Activated CD8-positive, alpha-beta memory T cell treated with anti-CD3 and anti-CD28 coated beads, Interleukin-2, amount 10 ng/mL, durations not matched to agents 7 days and 5 days (primary cell): ENCODE results near the gene TDP1. TPM values are rescaled to one million over a fixed set of nuclear protein-coding genes. Genes with fewer than 3 reads are reported as not detected.
"Not testable (repeated sequence)": the region's sequence is repeated elsewhere in the genome, so short reads cannot be mapped to it uniquely, and the experiment has no call there.

Experiments
- ATAC-seq: fragments of 150-1000 bp; cut with Tn5 transposase; one replicate; pipeline ENCODE4 v1.10.0; 2021; ENCODE audit warnings: moderate library complexity
- CTCF ChIA-PET: fragments of 350-600 bp; sonication (Branson Sonifier 250); formaldehyde crosslinking; loops from one replicate; lab custom pipeline; 2021; ENCODE audit warnings: antibody characterized with exemption; lab: Charles Lee
- DNase-seq: peaks from one replicate; pipeline ENCODE4 v3.0.0-alpha.2; 2020
- H3K27ac Mint-ChIP-seq: one replicate; pipeline ENCODE4 v1.8.0; 2021; ENCODE audit warnings: mild to moderate bottlenecking, mixed read lengths
- H3K27me3 Mint-ChIP-seq: one replicate; pipeline ENCODE4 v1.8.0; 2021; ENCODE audit warnings: mixed read lengths
- H3K36me3 Mint-ChIP-seq: one replicate; pipeline ENCODE4 v1.8.0; 2021; ENCODE audit warnings: mild to moderate bottlenecking, mixed read lengths
- H3K4me1 Mint-ChIP-seq: one replicate; pipeline ENCODE4 v1.8.0; 2021; ENCODE audit warnings: mixed read lengths
- H3K4me3 Mint-ChIP-seq: one replicate; pipeline ENCODE4 v1.8.0; 2021; ENCODE audit warnings: mild to moderate bottlenecking, moderate library complexity, mixed read lengths
- H3K9me3 Mint-ChIP-seq: one replicate; pipeline ENCODE4 v1.8.0; 2022; ENCODE audit warnings: low read depth, mixed read lengths
- total RNA-seq, 2 experiments: library from RNA; stranded (reverse); gene quantifications; one replicate each; pipeline ENCODE4 v1.2.3, GENCODE V29; 2021

The TDP1 gene
- total RNA-seq, 2 experiments from 2014 or later: 83.8 to 90.3 TPM

DNA sequence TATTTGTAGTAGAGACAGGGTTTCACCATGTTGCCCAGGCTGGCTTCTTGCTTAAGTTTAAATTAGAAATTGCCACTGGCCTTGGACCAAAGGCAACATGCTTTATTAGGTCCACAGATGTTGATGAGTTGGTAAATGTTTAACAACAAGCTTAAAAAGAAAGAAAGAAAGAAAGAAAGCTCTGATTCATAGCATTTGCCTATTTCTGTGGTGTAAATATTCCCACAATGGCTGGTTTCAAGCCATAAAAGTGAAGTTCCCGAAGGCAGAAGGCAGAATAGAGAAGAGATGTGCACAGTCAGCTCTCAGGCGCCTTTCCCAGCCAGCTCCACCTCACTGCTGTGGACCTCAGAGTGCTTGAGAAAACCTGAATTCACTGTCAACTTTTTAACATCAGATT lies 132.4 kb downstream of the TDP1 start:
- Mint-ChIP-seq H3K36me3 (peaks cover 2% of the 10 kb centered on the region), H3K4me1 (peaks cover 3% of the 10 kb centered on the region), H3K27ac (no peak overlapping the region), H3K9me3 (peaks cover under 1% of the 10 kb centered on the region), H3K4me3 (no peak overlapping the region), H3K27me3 (peaks cover 32% of the 10 kb centered on the region)
- no peak for ATAC-seq
- CTCF ChIA-PET: no interaction called here
- DNase-seq: no peak

- H3K27ac Mint-ChIP-seq, ATAC-seq, CTCF ChIA-PET, H3K4me3 Mint-ChIP-seq, H3K9me3 Mint-ChIP-seq, DNase-seq, H3K36me3 Mint-ChIP-seq: not testable (repeated sequence)
- Mint-ChIP-seq H3K27me3 (peaks cover 21% of the 10 kb centered on the region), H3K4me1 (peaks cover 14% of the 10 kb centered on the region)
These were observed 133.8 kb downstream of the TDP1 start for GRCh38 chr14:90089486-90089885.

- peaks cover 17% of the 10 kb centered on the region for H3K27me3 Mint-ChIP-seq
- DNase-seq: no peak
- H3K4me3 Mint-ChIP-seq: no peak overlapping the region
- peaks cover 14% of the 10 kb centered on the region for H3K4me1 Mint-ChIP-seq
- ATAC-seq: no peak
- H3K9me3 Mint-ChIP-seq: peaks cover 3% of the 10 kb centered on the region
- H3K36me3 Mint-ChIP-seq: peaks cover 3% of the 10 kb centered on the region
- H3K27ac Mint-ChIP-seq: no peak overlapping the region
- CTCF ChIA-PET: interaction anchor here (0.7 kb wide), 1 partner anchor 493 kb away, joined by 3 read pairs; no protein-coding TSS in a partner anchor
These were observed 135.7 kb downstream of the TDP1 start for GRCh38 chr14:90091393-90091792.

GRCh38 chr14:90093942-90094595 lies 138.3 kb downstream of the TDP1 start:
- peak; percentile 80 for ATAC-seq
- DNase-seq: no peak
- Mint-ChIP-seq H3K27ac (peak overlapping the region; percentile 69), H3K27me3 (peaks cover 8% of the 10 kb centered on the region), H3K9me3 (peaks cover 3% of the 10 kb centered on the region), H3K4me3 (no peak overlapping the region), H3K36me3 (peaks cover 3% of the 10 kb centered on the region), H3K4me1 (peaks cover 14% of the 10 kb centered on the region)
- CTCF ChIA-PET: no interaction called here

Other genes starting within 250 kb of the TDP1 start
- gene EFCAB11, start 1.2 kb upstream of the TDP1 start, total RNA-seq: 10 to 100 TPM; 11.3 to 12.4 TPM
- gene KCNK13, start 106.1 kb downstream of the TDP1 start, total RNA-seq: under 1 TPM; 0.21 to 0.23 TPM